HG03520 (cell line): Measurements from ENCODE around the gene ACKR2.

Source experiments
- ATAC-seq: cut with Tn5 transposase; IDR thresholded peaks from one replicate; pipeline ENCODE4 v1.9.1; 2021; ENCODE audit warnings: mild to moderate bottlenecking, moderate library complexity; ENCODE audit not compliant: unreplicated experiment

The ACKR2 gene, protein sequence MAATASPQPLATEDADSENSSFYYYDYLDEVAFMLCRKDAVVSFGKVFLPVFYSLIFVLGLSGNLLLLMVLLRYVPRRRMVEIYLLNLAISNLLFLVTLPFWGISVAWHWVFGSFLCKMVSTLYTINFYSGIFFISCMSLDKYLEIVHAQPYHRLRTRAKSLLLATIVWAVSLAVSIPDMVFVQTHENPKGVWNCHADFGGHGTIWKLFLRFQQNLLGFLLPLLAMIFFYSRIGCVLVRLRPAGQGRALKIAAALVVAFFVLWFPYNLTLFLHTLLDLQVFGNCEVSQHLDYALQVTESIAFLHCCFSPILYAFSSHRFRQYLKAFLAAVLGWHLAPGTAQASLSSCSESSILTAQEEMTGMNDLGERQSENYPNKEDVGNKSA

DNA sequence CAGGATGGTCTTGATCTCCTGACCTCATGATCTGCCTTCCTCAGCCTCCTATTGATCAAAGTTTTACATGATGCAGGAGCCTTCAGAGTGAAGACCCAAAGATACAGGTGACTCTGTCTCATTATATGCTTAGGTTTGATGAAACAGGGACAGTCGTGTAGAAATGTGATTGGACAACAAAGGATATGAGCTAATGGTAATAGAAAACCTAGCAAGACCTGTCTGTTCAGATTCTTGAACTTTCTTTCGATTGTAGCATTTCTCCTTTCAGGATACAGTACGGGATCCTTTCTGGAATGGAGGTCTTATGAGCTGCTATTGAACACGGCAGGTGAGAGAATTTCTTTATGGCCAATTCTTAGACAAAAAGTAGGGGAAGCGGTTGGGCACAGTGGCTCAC, at the start of gene ACKR2:
Gene ACKR2 (plus strand): TSS at position 244 of the 400 bp plus-strand sequence. CDS start 55,058 bp downstream, outside the sequence.
- ATAC-seq: no peak

DNA sequence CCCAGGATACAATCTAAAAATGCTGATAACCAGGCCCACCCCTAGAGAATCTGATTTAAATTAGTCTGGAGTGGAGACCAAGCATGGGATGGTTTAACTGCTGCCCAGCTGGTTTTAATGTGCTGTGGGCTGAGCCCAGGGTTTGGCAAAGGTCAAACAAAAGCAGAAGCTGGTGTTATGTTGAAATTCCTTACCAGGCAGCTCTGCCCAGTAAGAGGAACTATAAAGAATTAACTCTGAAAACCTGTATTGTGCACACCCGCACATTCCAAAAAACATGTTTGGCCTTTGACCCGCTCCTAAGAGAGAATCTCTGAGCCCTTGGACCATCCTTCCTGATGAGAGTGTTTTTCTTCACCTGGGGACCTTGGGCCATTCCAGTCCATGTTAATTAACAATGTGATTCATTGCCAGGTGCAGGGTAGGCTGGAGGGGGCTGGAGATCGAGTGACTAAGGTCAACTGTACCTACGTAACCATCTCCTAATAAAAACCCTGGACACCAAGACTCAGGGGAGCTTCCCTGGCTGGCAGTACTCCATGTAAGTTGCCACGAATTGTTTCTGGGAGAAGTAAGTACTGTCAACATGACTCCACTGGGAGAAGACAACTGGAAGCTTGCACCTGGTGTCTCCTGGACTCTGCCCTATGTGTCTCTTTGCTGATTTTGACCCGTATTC, 47.1 kb upstream of the ACKR2 start:
- no peak for ATAC-seq

DNA sequence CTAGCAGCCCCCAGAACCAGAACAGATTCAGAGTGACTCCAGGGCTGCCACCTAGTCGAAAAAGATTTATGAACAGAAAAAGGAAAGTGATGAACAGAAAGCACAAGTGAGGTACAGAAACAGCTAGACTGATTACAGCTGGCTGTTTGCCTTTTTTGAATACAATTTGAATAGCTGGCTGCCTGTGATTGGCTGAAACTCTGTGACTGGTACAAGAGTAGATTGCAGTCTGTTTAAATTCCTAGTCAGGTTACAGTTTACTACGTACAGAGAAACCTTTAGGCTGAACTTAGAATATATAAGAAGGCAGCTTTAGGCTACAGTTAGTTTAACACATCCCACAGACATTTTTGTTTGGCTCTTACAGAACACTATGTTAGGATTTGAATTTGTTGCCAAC, 46.2 kb upstream of the ACKR2 start:
- no peak for ATAC-seq

DNA sequence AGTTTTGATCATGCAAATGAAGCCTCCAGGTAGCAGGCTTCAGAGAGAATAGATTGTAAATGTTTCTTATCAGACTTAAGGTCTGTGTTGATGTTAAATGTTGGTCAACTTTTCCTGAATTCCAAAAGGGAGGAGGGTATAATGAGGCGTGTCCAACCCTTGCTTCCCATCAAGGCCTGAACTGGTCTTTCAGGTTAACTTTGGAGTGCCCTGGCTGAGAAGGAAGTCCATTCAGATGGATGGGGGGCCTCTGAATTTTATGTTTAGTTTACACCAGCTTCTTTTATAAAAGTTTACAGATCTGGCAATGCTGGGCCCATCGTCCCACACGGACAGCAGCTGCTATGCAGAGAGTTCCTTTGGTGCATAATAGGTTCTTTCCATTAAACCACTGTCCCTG, 45.1 kb upstream of the ACKR2 start:
- no peak for ATAC-seq

DNA sequence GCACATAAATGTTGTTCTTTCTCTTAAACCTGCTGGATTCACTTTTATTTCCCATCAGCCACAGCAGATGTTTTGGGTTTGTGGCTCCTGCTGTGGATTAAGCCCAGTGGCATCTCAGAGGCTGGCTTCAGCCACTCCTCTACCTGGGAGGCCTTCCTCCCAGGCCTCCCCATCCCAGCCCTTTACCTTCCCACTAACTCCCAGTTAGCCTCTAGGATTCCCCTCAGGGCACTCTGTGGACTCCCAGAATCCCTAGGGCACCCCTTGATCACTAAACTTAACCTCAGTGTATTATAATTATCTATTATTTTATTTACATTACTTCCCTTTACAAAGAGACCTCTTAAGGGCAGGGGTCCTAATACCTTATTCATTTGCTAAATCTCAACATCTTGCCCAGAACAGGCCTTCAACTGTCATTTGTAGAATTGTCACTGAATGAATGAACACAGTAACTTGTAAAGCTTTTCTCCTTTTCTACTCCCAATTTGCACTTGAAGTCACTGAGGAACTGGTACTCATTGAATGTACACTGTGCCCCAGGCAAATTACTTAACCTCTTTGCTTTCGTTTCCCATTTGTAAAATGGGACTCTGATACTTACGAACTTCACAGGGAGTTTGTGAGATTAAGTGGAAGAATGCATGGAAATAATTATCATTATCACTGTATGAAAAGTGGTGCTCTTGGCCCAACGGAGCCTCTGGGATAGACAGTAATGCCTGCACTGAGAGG, 44.5 kb upstream of the ACKR2 start:
- ATAC-seq: no peak

DNA sequence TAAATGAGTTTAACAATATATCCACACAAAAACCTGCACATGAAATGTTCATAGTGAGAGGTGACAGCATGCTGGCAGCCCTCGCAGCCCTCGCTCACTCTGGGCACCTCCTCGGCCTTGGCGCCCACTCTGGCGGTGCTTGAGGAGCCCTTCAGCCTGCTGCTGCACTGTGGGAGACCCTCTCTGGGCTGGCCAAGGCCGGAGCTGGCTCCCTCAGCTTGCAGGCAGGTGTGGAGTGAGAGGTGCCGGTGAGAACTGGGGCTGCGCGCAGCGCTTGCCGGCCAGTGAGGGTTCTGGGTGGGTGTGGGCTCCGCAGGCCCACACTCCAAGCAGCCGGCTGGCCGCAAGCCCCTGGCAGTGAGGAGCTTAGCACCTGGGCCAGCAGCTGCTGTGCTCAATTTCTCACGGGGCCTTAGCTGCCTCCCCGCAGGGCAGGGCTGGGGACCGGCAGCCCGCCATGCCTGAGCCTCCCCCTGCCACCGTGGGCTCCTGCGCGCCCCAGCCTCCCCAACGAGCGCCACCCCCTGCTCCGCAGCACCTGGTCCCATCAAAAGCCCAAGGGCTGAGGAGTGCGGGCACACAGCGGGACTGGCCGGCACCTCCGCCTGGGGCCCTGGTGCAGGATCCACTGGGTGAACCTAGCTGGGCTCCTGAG, 39.6 kb upstream of the ACKR2 start:
- no peak for ATAC-seq

DNA sequence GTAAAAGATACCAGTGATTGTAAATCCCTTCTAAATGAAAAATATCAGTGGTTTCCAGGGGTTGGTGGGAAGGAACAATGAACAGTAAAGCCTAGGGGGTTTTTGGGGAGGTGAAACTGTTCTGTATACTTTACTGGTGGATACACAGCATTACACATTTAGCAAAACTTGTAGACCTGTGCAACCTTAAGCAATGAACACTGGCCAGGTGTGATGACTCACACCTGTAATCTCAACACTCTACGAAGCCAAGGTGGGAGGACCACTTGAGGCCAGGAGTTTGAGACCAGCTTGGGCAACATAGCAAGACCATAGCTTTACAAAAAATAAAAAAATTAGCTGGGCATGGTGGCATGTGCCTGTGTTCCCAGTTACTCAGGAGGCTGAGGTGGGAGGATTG, 38.0 kb upstream of the ACKR2 start:
- ATAC-seq: no peak

DNA sequence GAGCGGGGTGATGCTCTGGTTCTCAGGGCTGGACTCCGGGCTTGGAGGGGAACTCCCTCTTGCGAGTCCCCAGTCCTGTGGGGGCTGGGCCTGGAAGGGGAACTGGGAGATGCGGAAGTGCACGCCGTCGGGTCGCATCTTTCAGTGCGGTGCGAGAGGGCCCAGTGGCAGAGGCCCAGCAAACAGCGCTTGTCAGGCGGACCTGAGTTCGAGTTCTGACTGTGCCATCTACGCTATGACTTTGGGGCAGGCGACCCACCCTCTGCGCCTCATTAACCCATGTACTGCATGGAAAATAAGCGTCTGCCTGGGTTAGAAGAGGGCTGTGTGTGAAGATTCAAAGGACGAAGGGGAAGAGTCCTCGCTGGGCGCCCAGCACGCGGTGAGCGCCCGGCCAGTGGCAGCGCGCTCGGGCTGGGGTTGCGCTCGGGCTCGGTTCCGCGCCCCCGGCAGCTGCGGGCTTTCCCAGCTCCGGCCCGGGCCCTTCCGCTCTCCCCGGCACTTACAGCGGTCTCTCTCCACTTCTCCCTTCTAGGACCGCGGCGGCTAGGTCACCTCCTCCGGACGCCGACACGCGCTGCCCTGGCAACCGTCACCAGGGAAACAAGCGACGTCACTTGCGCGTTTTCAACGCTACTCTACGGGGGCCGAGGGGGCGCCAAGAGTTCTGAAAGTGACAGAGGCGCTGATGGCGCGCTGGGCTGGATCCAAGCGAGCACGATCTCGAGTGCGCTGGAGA, 36.4 kb upstream of the ACKR2 start, which contains the start of gene CCDC13:
Gene CCDC13 (minus strand): TSS at position 584 of the 739 bp plus-strand sequence. CDS start 14,908 bp downstream, outside the sequence.
- ATAC-seq: peak; percentile 99

DNA sequence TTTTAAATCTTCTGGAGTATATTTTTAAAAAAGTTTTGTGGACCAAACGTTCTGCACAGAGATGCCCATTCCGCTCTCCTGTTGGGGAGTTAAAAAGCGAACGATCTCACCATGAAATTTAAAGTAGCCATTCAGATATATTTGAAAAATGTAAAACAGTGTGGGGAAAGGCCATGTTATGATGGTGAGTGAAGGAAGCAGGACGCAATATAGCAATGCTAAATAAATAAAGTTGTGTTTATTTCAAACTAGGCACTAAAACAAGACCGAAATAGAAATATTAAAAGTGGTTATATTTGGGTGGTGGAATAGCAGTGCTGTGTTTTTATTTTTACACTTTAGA, 35.9 kb upstream of the ACKR2 start:
- ATAC-seq: peak; percentile 4

DNA sequence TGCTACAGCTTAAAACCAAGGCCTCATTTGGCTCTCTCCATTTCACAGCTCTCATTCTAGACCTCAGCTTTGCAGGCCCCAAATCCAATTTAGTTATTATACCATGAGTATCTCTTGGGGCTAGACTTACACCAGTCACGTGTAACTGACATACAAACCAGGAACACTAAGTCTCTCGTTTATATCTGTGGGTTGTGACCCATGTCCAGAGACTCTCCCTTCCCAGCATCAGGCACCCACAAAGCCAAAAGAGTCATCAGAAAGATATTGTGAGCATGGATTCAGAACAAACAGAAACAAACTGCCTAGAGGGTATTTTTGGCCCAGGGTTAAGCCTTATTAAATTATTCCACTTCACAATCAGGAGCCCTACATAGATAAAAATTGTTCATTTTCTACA, 30.6 kb upstream of the ACKR2 start:
- ATAC-seq: no peak

DNA sequence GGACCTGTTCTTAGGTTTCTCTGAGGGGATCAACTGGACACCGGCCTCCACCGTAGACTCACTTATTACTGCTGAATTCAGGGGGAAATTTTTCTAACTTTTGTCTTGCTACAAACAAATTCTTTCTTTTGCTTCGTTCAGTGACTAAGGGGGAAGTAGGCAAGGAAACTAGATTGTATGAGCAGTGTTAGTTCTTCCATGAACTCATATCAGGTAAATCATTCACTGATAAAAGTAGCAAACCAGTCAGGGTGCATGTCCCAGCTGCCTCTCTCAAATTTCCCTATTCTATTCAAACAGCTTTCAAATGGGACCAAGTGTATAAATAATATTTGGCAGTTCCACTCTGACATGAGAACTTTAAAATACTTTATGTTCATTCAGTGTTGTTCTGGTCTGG, 28.8 kb upstream of the ACKR2 start:
- no peak for ATAC-seq

DNA sequence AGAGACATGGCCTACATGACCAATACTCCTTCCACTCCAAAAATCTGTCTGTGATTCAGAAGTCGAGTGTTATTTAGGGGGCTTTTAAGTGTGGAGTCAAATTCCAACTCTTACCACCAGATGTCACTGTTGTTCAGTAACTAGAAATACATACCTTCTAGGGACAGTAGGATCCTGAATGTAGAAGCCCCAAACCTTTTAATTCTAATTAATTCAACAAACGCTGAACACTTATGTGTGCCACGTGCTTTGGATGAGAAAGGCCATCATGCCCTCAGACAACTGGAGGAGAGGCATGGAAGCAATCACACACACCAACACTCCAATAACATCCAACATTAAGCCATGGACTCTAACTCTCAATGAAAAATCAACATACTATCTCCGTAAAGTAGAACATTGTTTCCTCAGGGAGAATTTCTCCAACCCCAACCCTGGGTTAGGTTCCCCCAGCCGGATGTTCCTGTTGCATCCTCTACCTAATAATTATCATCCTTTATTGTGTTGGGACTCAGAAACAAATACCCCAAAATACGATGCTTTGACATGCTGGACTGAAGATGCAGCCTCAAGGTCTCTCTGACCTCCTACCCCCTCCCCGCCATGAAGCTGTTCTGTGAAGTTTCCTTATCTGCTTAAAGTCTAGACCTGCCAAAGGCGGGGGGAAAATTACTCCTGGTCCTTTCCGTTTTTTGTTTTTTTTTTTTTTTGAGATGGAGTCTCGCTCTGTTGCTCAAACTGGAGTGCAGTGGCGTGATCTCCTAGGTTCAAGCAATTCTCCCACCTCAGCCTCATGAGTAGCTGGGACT, 28.1 kb upstream of the ACKR2 start:
- ATAC-seq: no peak

DNA sequence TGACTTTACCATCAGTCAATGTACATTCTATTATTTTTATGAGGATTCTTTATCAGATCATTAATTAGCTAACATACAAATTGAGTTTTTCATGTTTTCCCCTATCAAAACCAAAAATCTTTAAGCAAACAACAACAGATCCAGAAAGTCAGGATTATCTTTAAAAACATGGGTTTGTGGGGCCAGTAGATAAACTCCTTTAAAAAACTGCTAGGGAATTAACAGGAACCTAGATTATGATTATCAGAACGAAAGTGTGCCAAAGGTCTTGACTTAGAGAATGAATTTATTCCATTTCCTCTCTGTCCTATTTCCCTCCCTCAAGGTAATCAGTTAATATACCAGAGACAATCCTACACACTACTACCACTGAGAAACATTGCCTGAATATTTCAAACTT, 23.0 kb upstream of the ACKR2 start:
- no peak for ATAC-seq

DNA sequence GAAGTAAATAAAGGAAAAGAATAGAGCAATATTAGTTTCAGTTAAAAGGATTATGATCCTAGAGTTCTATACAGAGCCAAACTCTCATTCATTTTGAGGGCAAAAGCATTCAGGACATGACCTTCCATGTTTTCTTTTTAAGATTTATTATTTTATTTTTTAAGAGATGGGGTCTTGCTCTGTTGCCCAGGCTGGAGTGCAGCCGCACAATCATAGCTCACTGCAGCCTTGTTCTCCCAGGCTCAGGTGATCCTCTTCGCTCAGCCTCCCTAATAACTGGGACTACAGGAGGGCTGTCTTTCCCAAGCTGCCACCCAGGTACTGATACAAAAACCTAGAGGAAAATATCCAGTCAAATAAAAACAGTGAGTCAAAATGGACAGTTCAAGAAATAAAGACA, 22.6 kb upstream of the ACKR2 start:
- ATAC-seq: no peak

DNA sequence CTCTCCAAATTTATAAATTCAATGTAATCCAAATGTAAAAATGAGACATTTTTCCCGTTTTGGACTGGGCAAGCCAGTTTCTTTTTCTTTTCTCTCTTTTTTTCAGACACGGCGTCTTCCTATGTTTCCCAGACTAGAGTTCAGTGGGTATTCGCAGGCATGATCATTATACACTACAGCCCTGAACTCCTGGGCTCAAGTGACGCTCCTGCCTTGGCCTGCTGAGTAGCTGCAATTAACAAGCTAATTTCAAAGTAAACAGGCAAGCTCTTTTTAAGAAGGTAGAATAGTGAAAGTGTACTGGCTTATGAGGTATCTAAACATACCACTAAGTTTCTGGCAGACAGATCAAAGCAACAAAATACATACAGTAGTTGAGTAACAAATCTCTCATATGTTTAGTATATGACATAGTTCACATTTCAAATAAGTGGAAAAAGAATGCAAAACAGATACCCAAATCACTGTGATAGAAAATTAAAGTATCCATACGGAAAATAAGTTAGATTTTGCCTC, 18.5 kb upstream of the ACKR2 start:
- ATAC-seq: no peak

DNA sequence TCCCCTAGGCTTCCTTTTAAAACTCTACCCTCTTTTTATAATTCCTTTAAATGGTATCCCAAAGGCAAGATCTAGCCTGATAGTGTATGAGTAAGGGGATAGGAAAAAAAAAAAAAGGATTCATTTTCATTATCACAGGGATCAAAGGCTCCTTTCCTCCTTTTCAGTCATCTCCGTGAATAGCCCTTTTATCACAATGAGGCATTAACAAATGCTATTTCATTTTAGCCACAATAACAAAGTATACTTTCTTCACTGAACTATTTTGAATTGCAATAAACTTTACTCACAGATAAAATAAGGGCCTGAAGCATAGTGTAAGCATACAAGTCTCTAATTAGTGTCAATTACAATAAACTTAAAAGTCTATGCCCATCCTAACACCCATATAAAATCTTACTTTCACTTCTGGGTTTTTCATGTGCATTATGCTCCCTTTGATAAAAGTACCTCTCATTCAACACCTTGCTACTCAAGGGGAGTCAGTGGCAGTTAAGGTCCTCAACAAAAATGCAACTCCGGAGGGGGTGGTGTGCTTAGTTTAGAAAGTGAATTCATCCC, 13.5 kb upstream of the ACKR2 start:
- ATAC-seq: no peak

DNA sequence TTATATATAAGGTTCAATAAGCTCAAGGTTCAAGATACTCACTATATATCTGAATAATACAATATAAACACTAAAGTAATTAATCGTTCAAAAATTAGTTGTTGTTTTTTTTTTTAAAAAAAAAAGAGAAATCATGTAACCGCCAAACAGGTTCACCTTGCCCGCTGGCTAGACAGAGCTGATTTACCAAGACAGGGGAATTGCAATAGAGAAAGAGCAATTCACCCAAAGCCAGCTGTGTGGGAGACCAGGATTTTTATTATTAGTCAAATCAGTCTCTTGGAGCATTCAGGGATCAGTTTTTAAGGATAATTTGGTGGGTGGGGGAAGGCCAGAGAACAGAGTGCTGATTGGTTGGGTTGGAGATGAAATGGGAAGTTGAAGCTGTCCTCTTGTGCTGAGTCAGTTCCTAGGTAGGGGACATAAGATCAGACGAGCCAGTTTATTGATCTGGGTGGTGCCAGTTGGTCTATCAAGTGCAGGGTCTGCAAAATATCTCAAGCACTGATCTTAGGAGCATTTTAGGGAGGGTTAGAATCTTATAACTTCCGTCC, 12.8 kb upstream of the ACKR2 start:
- no peak for ATAC-seq

DNA sequence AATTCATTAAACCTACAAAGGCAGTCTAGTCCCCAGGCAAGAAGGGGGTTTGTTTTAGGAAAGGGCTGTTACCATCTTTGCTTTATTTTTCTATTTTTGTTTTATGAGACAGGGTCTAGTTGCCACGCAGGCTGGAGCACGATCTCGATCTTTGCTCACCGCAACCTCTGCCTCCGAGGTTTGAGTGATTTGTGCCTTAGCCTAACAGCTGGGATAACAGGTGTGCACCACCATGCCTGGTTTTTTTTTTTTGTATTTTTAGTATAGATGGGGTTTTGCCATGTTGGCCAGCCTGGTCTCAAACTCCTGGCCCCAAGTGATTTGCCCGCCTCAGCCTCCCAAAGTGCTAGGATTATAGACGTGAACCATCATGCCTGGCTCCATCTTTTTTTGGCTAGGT, 9.9 kb upstream of the ACKR2 start:
- no peak for ATAC-seq

DNA sequence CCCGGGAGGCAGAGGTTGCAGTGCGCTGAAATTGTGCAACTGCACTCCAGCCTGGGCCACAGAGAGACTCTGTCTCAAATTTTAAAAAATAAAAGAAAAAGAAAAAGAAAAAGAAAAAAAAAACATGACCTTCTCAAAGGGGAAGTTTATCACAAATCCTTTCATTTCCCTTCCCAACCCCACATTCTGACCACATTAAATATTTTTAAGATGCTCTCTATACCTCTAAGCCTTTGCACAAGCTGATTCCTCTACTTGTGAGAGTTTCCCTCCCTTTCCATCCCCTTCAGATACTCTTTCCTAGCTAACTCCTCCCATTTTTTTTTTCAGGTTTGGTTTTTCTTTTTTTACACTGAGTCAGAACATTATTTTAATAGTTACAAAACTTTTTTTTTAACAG, 9.0 kb upstream of the ACKR2 start:
- ATAC-seq: no peak
